BLaER1 (cell line): ENCODE measurements around the gene MAX.
"Not testable (repeated sequence)": the region's sequence is repeated elsewhere in the genome, so short reads cannot be mapped to it uniquely, and the experiment has no call there.

Experiments used
- H3K27ac ChIP-seq: shearing (Covaris generic); formaldehyde crosslinking; 2 replicates; pipeline ENCODE4 v1.8.1; 2022
- H3K27me3 ChIP-seq: shearing (Covaris generic); formaldehyde crosslinking; 2 replicates; pipeline ENCODE4 v1.8.1; 2022
- H3K36me3 ChIP-seq: shearing (Covaris generic); formaldehyde crosslinking; 2 replicates; pipeline ENCODE4 v1.8.1; 2022
- H3K4me1 ChIP-seq: shearing (Covaris generic); formaldehyde crosslinking; 2 replicates; pipeline ENCODE4 v1.8.1; 2022
- H3K4me2 ChIP-seq: shearing (Covaris generic); formaldehyde crosslinking; 2 replicates; pipeline ENCODE4 v1.8.1; 2022
- H3K4me3 ChIP-seq: shearing (Covaris generic); formaldehyde crosslinking; 2 replicates; pipeline ENCODE4 v1.8.1; 2022
- H3K9ac ChIP-seq: shearing (Covaris generic); formaldehyde crosslinking; 2 replicates; pipeline ENCODE4 v1.8.1; 2022
- H3K9me3 ChIP-seq: shearing (Covaris generic); formaldehyde crosslinking; 2 replicates; pipeline ENCODE4 v1.8.1; 2022
- H4K20me1 ChIP-seq: shearing (Covaris generic); formaldehyde crosslinking; 2 replicates; pipeline ENCODE4 v1.8.1; 2022
- Cebpa-rat ChIP-seq: shearing (Covaris generic); IDR thresholded peaks from 2 replicates; pipeline ENCODE4 v1.8.1; 2022

MAX gene

DNA sequence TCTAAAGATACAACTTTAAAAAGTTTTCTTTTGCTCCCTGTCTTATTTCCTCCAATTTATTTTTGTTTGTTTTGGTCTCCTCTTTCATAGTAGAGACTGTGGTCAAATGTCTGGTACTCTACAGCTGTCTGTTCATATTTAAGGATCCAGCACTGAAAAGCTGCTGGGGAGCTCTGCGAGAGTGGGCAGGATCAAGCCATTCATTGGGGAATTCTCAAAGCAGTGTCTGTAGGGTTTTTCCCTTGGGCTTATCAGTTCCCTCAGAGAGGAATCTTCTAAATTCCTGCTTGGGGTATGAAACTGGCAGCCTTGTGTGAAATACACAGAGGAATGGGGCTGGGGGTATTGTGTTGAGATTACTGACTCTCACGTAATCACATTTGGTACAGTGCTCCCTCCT, 63.4 kb downstream of the MAX start:
- Histone ChIP-seq H4K20me1 (no peaks in the 10 kb centered on the region), H3K27ac (no peak overlapping the region), H3K4me2 (peak overlapping the region; percentile 25; the same call in 1 of the 2 replicates), H3K9ac (no peak overlapping the region), H3K36me3 (peaks cover 56% of the 10 kb centered on the region), H3K9me3 (no peaks in the 10 kb centered on the region), H3K4me1 (peaks cover 15% of the 10 kb centered on the region), H3K4me3 (no peak overlapping the region), H3K27me3 (no peaks in the 10 kb centered on the region)
- TF ChIP-seq Cebpa-rat, result no peak

DNA sequence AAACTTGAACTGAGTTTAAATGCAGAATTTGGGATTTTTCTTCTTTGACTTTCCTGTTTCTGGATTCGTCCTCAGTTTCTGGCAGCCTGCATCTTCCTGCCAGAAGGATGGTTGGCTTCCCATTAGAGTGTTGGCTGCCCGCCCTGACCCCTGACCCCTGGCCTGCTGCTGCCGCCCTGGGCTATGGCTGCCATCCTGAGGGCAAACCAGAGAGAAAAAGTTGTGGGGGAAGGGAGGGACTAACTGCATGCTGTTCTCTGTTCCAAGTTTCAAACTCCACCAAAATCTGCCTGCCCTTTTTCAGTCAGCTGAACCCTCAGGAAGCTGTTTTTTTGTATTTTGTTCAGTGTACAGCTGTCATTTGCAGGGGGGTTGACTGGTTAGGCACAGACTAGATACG, 67.3 kb downstream of the MAX start:
- Histone ChIP-seq H3K4me3 (no peak overlapping the region), H3K9ac (no peak overlapping the region), H3K4me2 (no peak overlapping the region), H3K36me3 (peaks cover 62% of the 10 kb centered on the region), H3K27me3 (no peaks in the 10 kb centered on the region), H4K20me1 (no peaks in the 10 kb centered on the region), H3K9me3 (no peaks in the 10 kb centered on the region), H3K27ac (no peak overlapping the region), H3K4me1 (peaks cover 15% of the 10 kb centered on the region)
- TF ChIP-seq Cebpa-rat, result no peak

DNA sequence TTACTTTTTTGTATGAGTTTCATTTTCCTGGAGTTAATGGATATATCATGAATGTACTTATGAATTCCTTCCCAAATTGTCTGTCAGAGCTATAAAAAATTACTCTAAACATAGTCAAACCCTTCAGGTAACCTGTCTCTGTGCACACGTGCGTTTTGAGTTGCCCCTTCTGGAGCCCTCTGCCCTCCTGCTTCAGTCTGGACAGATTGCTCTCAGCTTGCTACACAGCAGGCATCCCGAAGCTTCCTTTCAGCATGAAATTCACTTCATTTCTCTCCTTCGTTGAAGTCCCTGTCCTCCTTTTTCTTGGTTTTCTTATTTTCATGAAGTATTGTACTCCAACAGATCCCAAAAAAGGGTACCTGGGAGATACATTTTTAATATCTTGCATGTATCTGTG, 68.3 kb downstream of the MAX start:
- no peak for TF ChIP-seq Cebpa-rat

DNA sequence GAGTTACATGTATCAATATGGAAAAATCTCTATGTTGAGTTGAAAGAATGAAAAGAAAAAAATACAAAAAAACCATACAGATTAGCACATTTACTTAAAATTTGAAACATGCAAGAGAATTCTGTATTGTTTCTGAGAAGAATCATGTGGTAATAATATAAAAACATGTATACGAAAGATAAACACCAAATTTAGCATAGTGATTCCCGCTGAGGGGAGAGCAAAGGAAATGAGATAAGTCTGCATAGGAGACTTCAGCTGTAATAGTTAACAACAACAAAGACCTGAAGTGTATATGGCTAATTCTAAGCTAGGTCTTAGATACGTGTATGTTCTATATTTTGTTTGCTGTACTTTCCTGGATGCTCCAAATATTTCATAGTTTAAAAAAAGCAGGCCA, 69.1 kb downstream of the MAX start:
- no peak overlapping the region for H3K9ac ChIP-seq
- no peaks in the 10 kb centered on the region for H3K27me3 ChIP-seq
- H3K36me3 ChIP-seq, result peaks cover 80% of the 10 kb centered on the region
- H3K9me3 ChIP-seq, result no peaks in the 10 kb centered on the region
- no peak overlapping the region for H3K4me3 ChIP-seq
- no peak for TF ChIP-seq Cebpa-rat
- H3K27ac ChIP-seq, result no peak overlapping the region
- H4K20me1 ChIP-seq, result no peaks in the 10 kb centered on the region
- H3K4me1 ChIP-seq, result peaks cover 5% of the 10 kb centered on the region; the same call in 1 of the 2 replicates
- H3K4me2 ChIP-seq, result no peak overlapping the region

More for the DNA sequence above, 68.3 kb downstream of the MAX start:
- Histone ChIP-seq H3K4me1 (peaks cover 13% of the 10 kb centered on the region), H3K9ac (no peak overlapping the region), H3K4me2 (no peak overlapping the region), H4K20me1 (no peaks in the 10 kb centered on the region), H3K27ac (no peak overlapping the region), H3K9me3 (no peaks in the 10 kb centered on the region), H3K4me3 (no peak overlapping the region), H3K27me3 (no peaks in the 10 kb centered on the region), H3K36me3 (peaks cover 72% of the 10 kb centered on the region)

DNA sequence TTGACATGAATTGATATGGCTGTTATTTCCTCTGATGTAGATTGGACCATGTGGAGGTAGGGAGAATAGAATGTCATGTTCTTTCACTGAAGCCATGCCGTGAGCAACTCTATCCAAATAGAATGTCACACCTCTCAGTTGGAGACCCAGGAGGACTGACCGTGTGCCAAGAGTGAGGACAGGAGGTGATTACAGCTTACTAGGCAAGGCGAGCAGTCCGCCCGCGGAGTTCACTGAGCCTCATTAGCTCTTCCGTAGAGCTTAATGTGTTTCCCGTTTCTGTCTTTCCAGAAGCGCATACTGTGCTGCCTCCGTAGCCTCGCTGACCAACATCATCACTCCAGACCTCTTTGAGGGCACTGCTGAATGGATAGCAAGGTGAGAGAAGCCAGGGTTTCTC, 70.0 kb downstream of the MAX start:
- Histone ChIP-seq H4K20me1 (no peaks in the 10 kb centered on the region), H3K9ac (no peak overlapping the region), H3K9me3 (no peaks in the 10 kb centered on the region), H3K27ac (no peak overlapping the region), H3K4me2 (no peak overlapping the region), H3K36me3 (peaks cover 81% of the 10 kb centered on the region), H3K27me3 (no peaks in the 10 kb centered on the region), H3K4me3 (no peak overlapping the region), H3K4me1 (peaks cover 5% of the 10 kb centered on the region; the same call in 1 of the 2 replicates)
- TF ChIP-seq Cebpa-rat, result no peak

DNA sequence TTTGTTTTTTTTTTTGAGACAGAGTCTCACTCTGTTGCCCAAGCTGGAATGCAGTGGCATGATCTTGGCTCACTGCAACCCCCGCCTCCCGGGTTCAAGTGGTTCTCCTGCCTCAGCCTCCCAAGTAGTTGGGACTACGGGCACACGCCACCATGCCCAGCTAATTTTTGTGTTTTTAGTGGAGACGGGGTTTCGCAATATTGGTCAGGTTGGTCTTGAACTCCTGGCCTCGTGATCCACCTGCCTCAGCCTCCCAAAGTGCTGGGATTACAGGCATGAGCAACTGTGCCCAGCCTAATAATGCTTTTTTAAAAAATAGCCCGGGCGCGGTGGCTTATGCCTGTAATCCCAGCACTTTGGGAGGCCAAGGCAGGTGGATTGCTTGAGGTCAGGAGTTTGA, 71.0 kb downstream of the MAX start:
- not testable (repeated sequence) for H3K4me1 ChIP-seq, H3K4me3 ChIP-seq, H3K27me3 ChIP-seq, H3K4me2 ChIP-seq, H3K27ac ChIP-seq, H3K9ac ChIP-seq, H3K9me3 ChIP-seq, H4K20me1 ChIP-seq
- TF ChIP-seq Cebpa-rat, result peak; percentile 51; the same call in 1 of the 2 replicates
- H3K36me3 ChIP-seq, result peaks cover 85% of the 10 kb centered on the region

DNA sequence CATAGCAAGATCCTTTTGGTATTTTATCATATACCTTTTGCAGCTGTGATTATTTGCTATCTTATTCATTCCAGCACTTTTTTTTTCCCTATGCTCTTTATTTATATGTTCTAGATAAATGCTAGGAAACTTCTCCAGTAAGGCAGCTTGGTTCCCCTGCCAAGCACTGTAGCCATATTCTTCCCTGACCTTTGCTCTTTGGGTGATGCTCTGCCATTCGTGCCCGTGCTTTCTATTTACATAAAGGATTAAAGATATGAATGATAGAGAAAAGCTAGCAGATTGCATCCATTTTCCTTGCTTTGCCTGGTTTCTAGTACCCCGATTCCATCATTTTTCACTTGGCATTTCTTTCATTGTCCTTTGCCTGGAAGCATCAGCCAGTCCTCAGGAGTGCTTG, 73.4 kb downstream of the MAX start:
- Histone ChIP-seq H3K36me3 (peaks cover 86% of the 10 kb centered on the region), H3K4me3 (no peak overlapping the region), H3K9me3 (no peaks in the 10 kb centered on the region), H3K4me2 (no peak overlapping the region), H3K4me1 (no peaks in the 10 kb centered on the region), H4K20me1 (no peaks in the 10 kb centered on the region), H3K27me3 (no peaks in the 10 kb centered on the region), H3K27ac (no peak overlapping the region), H3K9ac (no peak overlapping the region)
- no peak for TF ChIP-seq Cebpa-rat

DNA sequence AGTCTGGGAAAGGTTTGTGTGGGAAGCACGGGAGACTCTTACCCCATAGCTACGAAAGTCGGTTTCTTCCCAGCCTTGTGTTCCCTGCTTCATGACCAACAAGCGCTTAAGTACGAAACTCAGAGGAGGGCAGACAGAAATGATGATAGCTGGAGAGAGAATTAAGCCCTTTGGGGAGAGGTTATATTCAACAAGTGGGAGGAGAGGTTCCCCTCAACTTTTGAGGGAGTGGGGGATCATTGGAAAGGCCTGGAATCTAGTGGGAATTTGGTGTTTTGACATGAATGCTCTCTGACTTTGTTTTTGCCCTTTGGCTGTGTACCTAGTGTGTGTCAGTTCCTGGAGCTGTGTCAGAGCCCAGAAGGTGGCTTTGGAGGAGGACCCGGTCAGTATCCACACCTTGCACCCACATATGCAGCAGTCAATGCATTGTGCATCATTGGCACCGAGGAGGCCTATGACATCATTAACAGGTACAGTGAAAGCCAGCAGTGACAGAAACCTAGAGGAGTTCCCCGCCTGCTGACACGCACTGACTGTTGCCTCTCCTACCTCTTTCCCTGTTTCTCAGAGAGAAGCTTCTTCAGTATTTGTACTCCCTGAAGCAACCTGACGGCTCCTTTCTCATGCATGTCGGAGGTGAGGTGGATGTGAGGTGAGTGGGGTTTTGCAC, 75.1 kb downstream of the MAX start:
- no peak overlapping the region for H3K9ac ChIP-seq
- no peak overlapping the region for H3K4me3 ChIP-seq
- H3K9me3 ChIP-seq, result no peaks in the 10 kb centered on the region
- H3K27ac ChIP-seq, result no peak overlapping the region
- H3K4me1 ChIP-seq, result no peaks in the 10 kb centered on the region
- peaks cover 74% of the 10 kb centered on the region for H3K36me3 ChIP-seq
- H3K4me2 ChIP-seq, result no peak overlapping the region
- H4K20me1 ChIP-seq, result no peaks in the 10 kb centered on the region
- H3K27me3 ChIP-seq, result no peaks in the 10 kb centered on the region
- no peak for TF ChIP-seq Cebpa-rat

DNA sequence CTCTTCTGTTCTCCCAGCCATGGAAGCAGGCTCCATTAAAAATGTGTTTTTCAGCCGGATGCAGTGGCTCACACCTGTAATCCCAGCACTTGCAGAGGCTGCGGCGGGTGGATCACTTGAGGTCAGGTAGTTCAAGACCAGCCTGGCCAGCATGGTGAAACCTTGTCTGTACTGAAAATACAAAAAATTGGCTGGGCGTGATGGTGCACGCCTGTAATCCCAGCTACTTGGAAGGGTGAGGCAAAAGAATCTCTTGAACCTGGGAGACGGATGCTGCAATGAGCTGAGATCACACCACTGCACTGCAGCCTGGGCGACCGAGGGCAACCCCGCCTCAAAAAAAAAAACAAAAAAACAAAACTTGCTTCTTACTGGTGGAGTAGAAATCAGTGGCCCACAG, 75.8 kb downstream of the MAX start:
- H3K27me3 ChIP-seq, result no peaks in the 10 kb centered on the region
- no peak for TF ChIP-seq Cebpa-rat
- H3K27ac ChIP-seq, result no peak overlapping the region
- H3K4me1 ChIP-seq, result no peaks in the 10 kb centered on the region
- no peak overlapping the region for H3K4me2 ChIP-seq
- no peaks in the 10 kb centered on the region for H4K20me1 ChIP-seq
- H3K4me3 ChIP-seq, result no peak overlapping the region
- H3K9ac ChIP-seq, result no peak overlapping the region
- no peaks in the 10 kb centered on the region for H3K9me3 ChIP-seq
- peaks cover 71% of the 10 kb centered on the region for H3K36me3 ChIP-seq

DNA sequence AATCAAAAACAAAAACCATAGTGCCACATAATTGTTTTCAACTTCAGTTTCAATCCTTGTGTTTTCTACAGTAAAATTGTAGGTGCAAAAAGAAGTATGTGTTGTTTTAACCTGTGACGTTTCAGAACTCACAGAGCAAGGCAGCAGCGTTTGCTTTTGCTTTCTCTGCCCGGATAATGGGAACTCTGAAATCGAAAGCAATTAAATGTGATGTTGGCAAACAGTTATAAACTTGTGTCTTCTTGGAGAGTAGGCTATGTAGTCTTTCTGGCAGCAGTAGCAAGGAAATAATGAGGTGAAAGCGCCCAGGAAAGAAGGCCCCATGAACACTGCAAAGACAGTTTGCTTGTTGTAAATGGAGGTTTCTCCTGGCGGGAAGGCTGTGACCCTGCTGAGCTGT, 76.5 kb downstream of the MAX start:
- TF ChIP-seq Cebpa-rat, result no peak
- Histone ChIP-seq H3K36me3 (peaks cover 65% of the 10 kb centered on the region), H3K27ac (no peak overlapping the region), H3K4me1 (no peaks in the 10 kb centered on the region), H4K20me1 (no peaks in the 10 kb centered on the region), H3K9ac (no peak overlapping the region), H3K4me3 (no peak overlapping the region), H3K4me2 (no peak overlapping the region), H3K27me3 (no peaks in the 10 kb centered on the region), H3K9me3 (no peaks in the 10 kb centered on the region)
